Karpas-422 (cell line): ENCODE measurements around the gene C2CD2L. TPM values are rescaled to one million over a fixed set of nuclear protein-coding genes. Genes with fewer than 3 reads are reported as not detected.

ENCODE experiments used
- DNase-seq: peaks from one replicate; pipeline ENCODE4 v3.0.0-alpha.2; 2015
- H2AFZ ChIP-seq: fragments of 200-600 bp; sonication (generic); 2 replicates; pipeline ENCODE4 v1.6.1; 2014; ENCODE audit warnings: antibody characterized with exemption, low read length, mixed read lengths
- H3K27ac ChIP-seq: fragments of 200-600 bp; sonication (generic); 2 replicates; pipeline ENCODE4 v1.5.1; 2014; ENCODE audit warnings: mild to moderate bottlenecking, low read length, moderate library complexity
- H3K27me3 ChIP-seq: fragments of 200-600 bp; sonication (generic); 2 replicates; pipeline ENCODE4 v1.6.1; 2014; ENCODE audit warnings: low read length, mixed read lengths
- H3K36me3 ChIP-seq: fragments of 200-600 bp; sonication (generic); 2 replicates; pipeline ENCODE4 v1.6.1; 2014; ENCODE audit warnings: low read length, mixed read lengths; ENCODE audit not compliant: insufficient read depth
- H3K4me1 ChIP-seq: fragments of 200-600 bp; sonication (generic); 2 replicates; pipeline ENCODE4 v1.6.1; 2014; ENCODE audit warnings: mild to moderate bottlenecking, low read length, mixed read lengths
- H3K4me2 ChIP-seq: fragments of 200-600 bp; sonication (generic); 2 replicates; pipeline ENCODE4 v1.6.1; 2014; ENCODE audit warnings: low read length, low read depth, mild to moderate bottlenecking; ENCODE audit not compliant: poor library complexity, severe bottlenecking
- H3K4me3 ChIP-seq: fragments of 200-600 bp; sonication (generic); 2 replicates; pipeline ENCODE4 v1.5.1; 2014; ENCODE audit warnings: mild to moderate bottlenecking, antibody characterized with exemption, low read length, mixed read lengths
- H3K79me2 ChIP-seq: fragments of 200-600 bp; sonication (generic); 2 replicates; pipeline ENCODE4 v1.6.1; 2014; ENCODE audit warnings: mild to moderate bottlenecking, low read length, mixed read lengths
- H3K9ac ChIP-seq: fragments of 200-600 bp; sonication (generic); 2 replicates; pipeline ENCODE4 v1.6.0; 2014; ENCODE audit warnings: low read length
- H3K9me2 ChIP-seq: fragments of 200-600 bp; sonication (generic), shearing (Covaris generic); replicated peaks from 2 replicates; pipeline ENCODE4 v1.6.0; 2014; ENCODE audit warnings: mild to moderate bottlenecking, low read length, moderate library complexity; ENCODE audit not compliant: insufficient read depth
- H3K9me3 ChIP-seq: fragments of 300-700, 200-600 bp; sonication (generic); 2 replicates; pipeline ENCODE4 v1.6.1; 2014; ENCODE audit warnings: low read length, mixed read lengths
- H4K20me1 ChIP-seq: fragments of 200-600 bp; sonication (generic); 2 replicates; pipeline ENCODE4 v1.6.1; 2014; ENCODE audit warnings: mild to moderate bottlenecking, antibody characterized with exemption, low read length, low read depth; ENCODE audit not compliant: insufficient read depth
- total RNA-seq: library from RNA; depleted of rRNA; stranded (reverse); fragments of >200 nt; shearing (Covaris generic); gene quantifications from 2 replicates; pipeline ENCODE4 v1.2.3, GENCODE V29; 2014; ENCODE audit warnings: low replicate concordance

The C2CD2L gene
- total RNA-seq, 1 experiment from 2014 or later: 11.9 TPM

- Histone ChIP-seq H3K4me3 (no peak overlapping the region), H3K27ac (no peak overlapping the region), H4K20me1 (no peaks in the 10 kb centered on the region), H3K9me2 (no peaks in the 10 kb centered on the region), H3K36me3 (no peaks in the 10 kb centered on the region), H3K4me2 (no peak overlapping the region), H3K4me1 (peaks cover 9% of the 10 kb centered on the region), H2AFZ (no peak overlapping the region), H3K9ac (no peak overlapping the region), H3K27me3 (no peaks in the 10 kb centered on the region), H3K79me2 (no peaks in the 10 kb centered on the region), H3K9me3 (no peaks in the 10 kb centered on the region)
- no peak for DNase-seq
These were observed 41.5 kb downstream of the C2CD2L start for GRCh38 chr11:119148720-119149017.

- Histone ChIP-seq H3K79me2 (no peaks in the 10 kb centered on the region), H3K27me3 (no peaks in the 10 kb centered on the region), H2AFZ (no peak within 1 kb of the TSS), H3K36me3 (no peaks in the 10 kb centered on the region), H3K9me2 (no peaks in the 10 kb centered on the region), H3K4me1 (peaks cover 9% of the 10 kb centered on the region), H3K9ac (no peak within 1 kb of the TSS), H4K20me1 (no peaks in the 10 kb centered on the region), H3K27ac (no peak within 1 kb of the TSS), H3K4me3 (no peak within 1 kb of the TSS), H3K9me3 (no peaks in the 10 kb centered on the region), H3K4me2 (no peak within 1 kb of the TSS)
- no peak for DNase-seq
These were observed 42.1 kb downstream of the C2CD2L start, which contains the start of gene ABCG4 for GRCh38 chr11:119149018-119149785. TSS of gene ABCG4 (plus strand) at chr11:119149052. CDS start at chr11:119149966, 914 bp downstream.

- H3K36me3 ChIP-seq: no peaks in the 10 kb centered on the region
- H3K79me2 ChIP-seq: no peaks in the 10 kb centered on the region
- peaks cover 9% of the 10 kb centered on the region for H3K4me1 ChIP-seq
- H3K27ac ChIP-seq: no peak overlapping the region
- no peaks in the 10 kb centered on the region for H4K20me1 ChIP-seq
- no peaks in the 10 kb centered on the region for H3K9me3 ChIP-seq
- no peak overlapping the region for H3K4me2 ChIP-seq
- H3K4me3 ChIP-seq: no peak overlapping the region
- H2AFZ ChIP-seq: no peak overlapping the region
- no peaks in the 10 kb centered on the region for H3K9me2 ChIP-seq
- no peak for DNase-seq
- H3K9ac ChIP-seq: no peak overlapping the region
- no peaks in the 10 kb centered on the region for H3K27me3 ChIP-seq
These were observed 42.7 kb downstream of the C2CD2L start for GRCh38 chr11:119149786-119150275.

- Histone ChIP-seq H3K27me3 (no peaks in the 10 kb centered on the region), H3K4me1 (peaks cover 3% of the 10 kb centered on the region; the same call in 1 of the 2 replicates), H4K20me1 (no peaks in the 10 kb centered on the region)
These were observed 44.9 kb downstream of the C2CD2L start for GRCh38 chr11:119152043-119152442.

GRCh38 chr11:119152604-119153003, 45.5 kb downstream of the C2CD2L start:
- Histone ChIP-seq H3K4me1 (peaks cover 3% of the 10 kb centered on the region; the same call in 1 of the 2 replicates), H3K36me3 (no peaks in the 10 kb centered on the region), H4K20me1 (no peaks in the 10 kb centered on the region), H3K4me3 (no peak overlapping the region), H3K27ac (no peak overlapping the region), H2AFZ (no peak overlapping the region), H3K9me3 (no peaks in the 10 kb centered on the region), H3K27me3 (no peaks in the 10 kb centered on the region), H3K9me2 (no peaks in the 10 kb centered on the region), H3K9ac (no peak overlapping the region), H3K79me2 (no peaks in the 10 kb centered on the region), H3K4me2 (no peak overlapping the region)
- no peak for DNase-seq

More at GRCh38 chr11:119152043-119152442, 44.9 kb downstream of the C2CD2L start:
- no peak for DNase-seq
- Histone ChIP-seq H3K4me3 (no peak overlapping the region), H3K27ac (no peak overlapping the region), H3K9ac (no peak overlapping the region), H3K79me2 (no peaks in the 10 kb centered on the region), H2AFZ (no peak overlapping the region), H3K36me3 (no peaks in the 10 kb centered on the region), H3K9me3 (no peaks in the 10 kb centered on the region), H3K4me2 (no peak overlapping the region), H3K9me2 (no peaks in the 10 kb centered on the region)

- Histone ChIP-seq H3K27ac (no peak overlapping the region), H2AFZ (no peak overlapping the region), H3K4me3 (no peak overlapping the region), H3K9me3 (no peaks in the 10 kb centered on the region), H4K20me1 (no peaks in the 10 kb centered on the region), H3K4me1 (peaks cover 3% of the 10 kb centered on the region; the same call in 1 of the 2 replicates), H3K4me2 (no peak overlapping the region), H3K36me3 (no peaks in the 10 kb centered on the region), H3K9me2 (no peaks in the 10 kb centered on the region), H3K9ac (no peak overlapping the region), H3K27me3 (no peaks in the 10 kb centered on the region), H3K79me2 (no peaks in the 10 kb centered on the region)
- DNase-seq: no peak
These were observed 46.1 kb downstream of the C2CD2L start for GRCh38 chr11:119153049-119153818.

- H3K4me3 ChIP-seq: no peak overlapping the region
- no peaks in the 10 kb centered on the region for H4K20me1 ChIP-seq
- H3K36me3 ChIP-seq: no peaks in the 10 kb centered on the region
- H3K4me2 ChIP-seq: no peak overlapping the region
- H2AFZ ChIP-seq: no peak overlapping the region
- H3K9me2 ChIP-seq: no peaks in the 10 kb centered on the region
- no peaks in the 10 kb centered on the region for H3K9me3 ChIP-seq
- no peaks in the 10 kb centered on the region for H3K79me2 ChIP-seq
- no peaks in the 10 kb centered on the region for H3K27me3 ChIP-seq
- no peak for DNase-seq
- no peak overlapping the region for H3K27ac ChIP-seq
- H3K4me1 ChIP-seq: peaks cover 3% of the 10 kb centered on the region; the same call in 1 of the 2 replicates
- no peak overlapping the region for H3K9ac ChIP-seq
These were observed 47.0 kb downstream of the C2CD2L start for GRCh38 chr11:119154178-119154577.

- H3K4me2 ChIP-seq: no peak overlapping the region
- no peaks in the 10 kb centered on the region for H4K20me1 ChIP-seq
- peak; percentile 53 for DNase-seq
- H3K4me1 ChIP-seq: peaks cover 3% of the 10 kb centered on the region; the same call in 1 of the 2 replicates
- H3K9me2 ChIP-seq: no peaks in the 10 kb centered on the region
- no peaks in the 10 kb centered on the region for H3K79me2 ChIP-seq
- H3K9me3 ChIP-seq: no peaks in the 10 kb centered on the region
- no peak overlapping the region for H2AFZ ChIP-seq
- H3K4me3 ChIP-seq: no peak overlapping the region
- H3K27me3 ChIP-seq: no peaks in the 10 kb centered on the region
- no peaks in the 10 kb centered on the region for H3K36me3 ChIP-seq
- H3K9ac ChIP-seq: no peak overlapping the region
- no peak overlapping the region for H3K27ac ChIP-seq
These were observed 48.8 kb downstream of the C2CD2L start for GRCh38 chr11:119155733-119156492.
